ENCODE measurements around the gene KCND3. TPM values are rescaled to one million over a fixed set of nuclear protein-coding genes. Genes with fewer than 3 reads are reported as not detected.
A peak's percentile ranks its signal among the peaks of the same experiment; 100 is the strongest.

Gene KCND3
- total RNA-seq, 1 donor from 2014 or later = 3.7 TPM

DNA sequence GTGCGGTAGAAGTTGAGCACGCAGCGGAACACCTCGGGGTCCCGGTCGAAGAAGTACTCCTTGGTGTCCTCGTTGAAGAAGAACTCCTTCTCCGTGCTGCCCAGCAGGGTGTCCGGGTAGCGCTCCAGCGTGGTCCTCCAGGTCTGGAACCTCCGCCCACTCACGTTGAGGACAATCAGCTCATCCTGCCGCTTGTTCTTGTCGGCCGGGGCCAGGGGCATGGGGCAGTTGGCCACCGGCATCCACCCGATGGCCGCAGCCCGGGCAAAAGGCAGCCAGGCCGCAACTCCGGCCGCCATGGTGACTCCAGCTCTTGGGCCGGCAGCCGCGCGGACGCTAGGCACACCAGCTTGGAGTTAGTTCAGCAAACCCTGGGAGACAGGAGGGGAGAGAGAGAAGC, 7.0 kb downstream of the KCND3 start:
- H3K36me3 Mint-ChIP-seq (ENCODE audit: unreplicated experiment) = peaks cover 8% of the 10 kb centered on the region
- no peak overlapping the region for H3K27ac Mint-ChIP-seq (ENCODE audit: unreplicated experiment)
- peaks cover 2% of the 10 kb centered on the region for H3K27me3 Mint-ChIP-seq (ENCODE audit: unreplicated experiment)
- no peak for DNase-seq
- TF ChIP-seq, protein P1, sequence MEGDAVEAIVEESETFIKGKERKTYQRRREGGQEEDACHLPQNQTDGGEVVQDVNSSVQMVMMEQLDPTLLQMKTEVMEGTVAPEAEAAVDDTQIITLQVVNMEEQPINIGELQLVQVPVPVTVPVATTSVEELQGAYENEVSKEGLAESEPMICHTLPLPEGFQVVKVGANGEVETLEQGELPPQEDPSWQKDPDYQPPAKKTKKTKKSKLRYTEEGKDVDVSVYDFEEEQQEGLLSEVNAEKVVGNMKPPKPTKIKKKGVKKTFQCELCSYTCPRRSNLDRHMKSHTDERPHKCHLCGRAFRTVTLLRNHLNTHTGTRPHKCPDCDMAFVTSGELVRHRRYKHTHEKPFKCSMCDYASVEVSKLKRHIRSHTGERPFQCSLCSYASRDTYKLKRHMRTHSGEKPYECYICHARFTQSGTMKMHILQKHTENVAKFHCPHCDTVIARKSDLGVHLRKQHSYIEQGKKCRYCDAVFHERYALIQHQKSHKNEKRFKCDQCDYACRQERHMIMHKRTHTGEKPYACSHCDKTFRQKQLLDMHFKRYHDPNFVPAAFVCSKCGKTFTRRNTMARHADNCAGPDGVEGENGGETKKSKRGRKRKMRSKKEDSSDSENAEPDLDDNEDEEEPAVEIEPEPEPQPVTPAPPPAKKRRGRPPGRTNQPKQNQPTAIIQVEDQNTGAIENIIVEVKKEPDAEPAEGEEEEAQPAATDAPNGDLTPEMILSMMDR (IDR thresholded peaks at IDR 0.05; ENCODE audit: partially characterized antibody, unreplicated experiment) = no peak
- peaks cover 7% of the 10 kb centered on the region for H3K9me3 Mint-ChIP-seq (ENCODE audit: unreplicated experiment)
- no peak overlapping the region for H3K4me3 Mint-ChIP-seq (ENCODE audit: unreplicated experiment)
- H3K4me1 Mint-ChIP-seq (ENCODE audit: low read depth, unreplicated experiment) = peaks cover 2% of the 10 kb centered on the region

DNA sequence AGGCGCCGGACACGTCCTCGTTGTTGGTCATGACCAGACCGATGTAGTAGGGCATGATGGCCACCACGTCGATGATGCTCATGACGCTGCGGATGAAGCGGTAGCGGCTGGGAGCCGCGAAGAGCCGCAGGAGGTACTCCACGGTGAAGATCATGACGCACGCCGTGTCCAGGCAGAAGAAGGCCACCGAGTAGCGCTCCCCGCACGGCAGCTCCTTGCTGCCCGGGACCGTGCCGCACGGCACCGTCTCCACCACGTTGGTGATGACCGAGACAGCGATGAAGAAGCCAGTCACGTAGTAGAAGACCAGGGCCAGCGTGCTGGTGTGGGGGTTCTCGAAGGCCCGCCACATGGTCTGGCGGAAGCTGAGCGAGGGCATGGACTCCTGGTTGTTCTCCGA, 7.6 kb downstream of the KCND3 start:
- H3K27ac Mint-ChIP-seq (ENCODE audit: unreplicated experiment) = no peak overlapping the region
- peaks cover 7% of the 10 kb centered on the region for H3K9me3 Mint-ChIP-seq (ENCODE audit: unreplicated experiment)
- peaks cover 8% of the 10 kb centered on the region for H3K36me3 Mint-ChIP-seq (ENCODE audit: unreplicated experiment)
- H3K27me3 Mint-ChIP-seq (ENCODE audit: unreplicated experiment) = peaks cover 2% of the 10 kb centered on the region
- TF ChIP-seq, protein P1 (IDR thresholded peaks at IDR 0.05; ENCODE audit: partially characterized antibody, unreplicated experiment) = no peak
- H3K4me3 Mint-ChIP-seq (ENCODE audit: unreplicated experiment) = no peak overlapping the region
- H3K4me1 Mint-ChIP-seq (ENCODE audit: low read depth, unreplicated experiment) = peaks cover 2% of the 10 kb centered on the region
- DNase-seq = no peak

DNA sequence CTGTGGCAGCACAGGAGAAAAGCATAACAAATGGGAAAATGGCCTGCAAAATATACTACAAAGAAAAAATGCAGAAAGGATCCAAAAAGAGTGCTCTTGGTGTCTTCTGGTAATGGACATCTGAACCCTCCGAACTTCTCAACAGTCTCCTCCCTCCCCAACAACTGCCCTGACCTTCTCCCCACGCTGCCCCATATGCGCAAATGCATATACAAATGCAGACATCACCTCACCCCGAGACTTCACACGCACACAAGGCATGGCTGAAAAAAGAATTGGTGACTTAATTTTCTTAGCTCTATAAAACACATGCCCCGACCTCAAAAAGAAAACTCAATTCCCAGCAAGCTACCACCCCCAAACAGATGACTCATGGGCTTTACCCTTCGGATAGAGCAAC, 8.4 kb downstream of the KCND3 start:
- Mint-ChIP-seq H3K27me3 (ENCODE audit: unreplicated experiment) (peaks cover 2% of the 10 kb centered on the region), H3K4me3 (ENCODE audit: unreplicated experiment) (no peak overlapping the region), H3K4me1 (ENCODE audit: low read depth, unreplicated experiment) (peaks cover 2% of the 10 kb centered on the region), H3K9me3 (ENCODE audit: unreplicated experiment) (peaks cover 7% of the 10 kb centered on the region), H3K36me3 (ENCODE audit: unreplicated experiment) (peaks cover 13% of the 10 kb centered on the region), H3K27ac (ENCODE audit: unreplicated experiment) (no peak overlapping the region)
- TF ChIP-seq, protein P1 (IDR thresholded peaks at IDR 0.05; ENCODE audit: partially characterized antibody, unreplicated experiment) = no peak
- no peak for DNase-seq

DNA sequence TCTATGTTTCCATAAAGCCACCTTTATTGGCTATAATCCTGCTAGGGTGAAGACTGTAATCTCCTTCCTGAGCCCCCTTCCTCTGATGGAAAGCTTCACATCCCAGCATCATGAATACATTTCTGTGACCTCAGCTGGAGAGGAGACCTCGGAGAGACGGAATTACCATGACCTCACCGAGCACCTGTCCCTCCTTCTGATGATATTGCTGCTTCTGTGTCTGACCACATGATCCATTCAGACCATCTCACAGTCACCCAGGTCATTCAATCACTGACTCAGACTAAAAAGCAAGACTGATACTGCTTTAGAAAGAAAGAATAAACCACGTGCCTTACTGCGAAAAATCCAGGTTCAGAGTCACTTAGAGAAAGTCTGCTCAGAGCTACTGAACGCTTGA, 8.8 kb downstream of the KCND3 start:
- Mint-ChIP-seq H3K9me3 (ENCODE audit: unreplicated experiment) (peaks cover 7% of the 10 kb centered on the region), H3K36me3 (ENCODE audit: unreplicated experiment) (peaks cover 13% of the 10 kb centered on the region), H3K4me3 (ENCODE audit: unreplicated experiment) (peak overlapping the region; percentile 4), H3K27me3 (ENCODE audit: unreplicated experiment) (peaks cover 3% of the 10 kb centered on the region), H3K4me1 (ENCODE audit: low read depth, unreplicated experiment) (peaks cover 2% of the 10 kb centered on the region), H3K27ac (ENCODE audit: unreplicated experiment) (no peak overlapping the region)
- TF ChIP-seq, protein P1 (IDR thresholded peaks at IDR 0.05; ENCODE audit: partially characterized antibody, unreplicated experiment) = no peak
- DNase-seq = no peak

DNA sequence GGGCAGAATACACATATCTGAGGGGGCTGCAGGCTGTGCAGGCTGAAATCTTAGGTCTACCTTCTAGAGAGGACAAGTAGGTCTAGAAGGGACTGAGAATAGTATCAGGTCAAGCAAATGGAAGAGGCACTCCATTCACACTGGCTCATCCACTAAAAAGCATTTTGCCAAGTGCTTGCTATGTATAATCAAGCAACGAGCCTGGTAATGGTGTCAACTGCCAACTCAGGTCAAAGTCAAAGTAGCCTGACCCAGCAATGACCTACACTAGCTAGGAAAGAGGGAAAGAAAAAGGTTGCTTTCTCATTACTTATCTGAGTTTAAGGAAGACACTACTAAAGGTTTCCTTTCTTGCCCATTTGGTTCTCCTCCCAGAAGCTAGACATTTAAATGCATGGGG, 10.8 kb downstream of the KCND3 start:
- H3K27me3 Mint-ChIP-seq (ENCODE audit: unreplicated experiment) = peaks cover 4% of the 10 kb centered on the region
- peaks cover 13% of the 10 kb centered on the region for H3K36me3 Mint-ChIP-seq (ENCODE audit: unreplicated experiment)
- H3K27ac Mint-ChIP-seq (ENCODE audit: unreplicated experiment) = no peak overlapping the region
- no peak overlapping the region for H3K4me3 Mint-ChIP-seq (ENCODE audit: unreplicated experiment)
- peaks cover 2% of the 10 kb centered on the region for H3K4me1 Mint-ChIP-seq (ENCODE audit: low read depth, unreplicated experiment)
- H3K9me3 Mint-ChIP-seq (ENCODE audit: unreplicated experiment) = peaks cover 7% of the 10 kb centered on the region
- TF ChIP-seq, protein P1 (IDR thresholded peaks at IDR 0.05; ENCODE audit: partially characterized antibody, unreplicated experiment) = no peak
- DNase-seq = no peak
